DMS153 treated with DMSO at 0.1 percent for 48 hours (cell line): ENCODE measurements around the gene TNS4.

Experiments used
- DNase-seq: peaks from one replicate; lab custom pipeline; 2025; ENCODE audit not compliant: unreplicated experiment; lab: John Stamatoyannopoulos, UW

Gene TNS4

DNA sequence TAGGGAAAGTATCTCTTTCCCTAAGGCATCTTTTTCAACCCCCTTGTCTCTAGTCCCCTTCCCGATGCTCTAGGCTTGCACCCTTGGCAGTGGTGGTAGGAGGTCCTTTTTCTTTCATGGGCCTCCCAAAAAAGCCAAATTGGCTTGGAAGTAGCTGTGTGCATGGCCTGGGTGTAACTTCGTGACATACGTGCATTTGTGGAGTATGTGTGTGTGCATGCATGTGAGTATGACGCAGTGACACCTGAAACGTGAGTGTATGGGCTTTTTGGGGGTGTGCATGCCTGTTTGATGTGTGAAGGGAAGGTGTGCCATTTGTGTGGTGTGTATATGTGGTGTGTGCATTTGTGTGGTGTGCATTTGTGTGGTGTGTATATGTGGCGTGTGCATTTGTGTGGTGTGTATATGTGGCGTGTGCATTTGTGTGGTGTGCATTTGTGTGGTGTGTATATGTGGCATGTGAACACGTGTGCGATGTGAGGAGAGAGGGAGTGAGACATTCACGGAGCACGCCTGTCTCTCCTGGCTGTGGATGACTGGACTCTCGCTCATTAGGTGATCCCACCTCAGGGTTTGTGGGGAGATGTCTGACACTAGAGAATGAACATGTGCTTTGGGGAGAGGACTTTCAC, 42.5 kb downstream of the TNS4 start:
- no peak for DNase-seq

DNA sequence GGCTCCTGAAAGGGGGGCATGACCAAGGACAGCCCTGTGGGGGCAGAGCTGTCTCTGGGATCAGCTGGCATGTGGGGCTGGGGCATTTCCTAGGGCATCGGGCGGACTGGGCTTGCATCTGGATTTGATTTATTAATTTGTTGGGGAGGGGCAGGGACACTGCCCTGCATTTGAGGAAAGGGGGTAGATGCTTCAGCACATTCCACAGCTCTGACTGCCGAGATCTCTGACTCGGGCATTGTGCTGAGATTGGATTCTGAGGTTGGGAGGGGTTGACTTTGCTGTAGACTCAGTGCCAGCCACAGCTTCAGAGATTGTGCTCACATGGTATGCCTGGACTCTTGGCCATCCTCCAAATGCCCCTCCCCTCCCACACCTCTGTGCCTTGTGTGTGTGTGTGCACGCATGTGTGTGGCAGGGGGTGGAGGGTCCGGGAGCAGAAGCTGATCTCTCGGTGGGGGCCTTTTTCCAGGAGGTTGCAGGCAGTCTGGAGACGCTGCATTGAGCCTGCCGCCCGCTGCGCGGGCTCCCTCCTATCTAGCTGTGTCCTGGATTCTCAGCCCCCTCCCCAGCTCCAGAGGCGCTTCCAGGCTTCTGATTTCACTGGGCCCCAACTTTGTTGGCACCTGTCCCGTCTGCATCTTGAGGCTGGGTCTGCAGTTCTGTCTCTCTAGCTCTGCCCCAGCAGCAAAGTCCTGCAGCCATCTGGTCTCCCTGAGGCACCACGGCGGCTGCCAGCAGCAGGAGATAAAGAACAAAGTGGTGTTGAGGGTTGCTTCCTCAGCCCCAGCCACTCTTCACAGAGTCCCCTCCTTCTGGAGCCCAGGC, 43.2 kb downstream of the TNS4 start:
- no peak for DNase-seq

DNA sequence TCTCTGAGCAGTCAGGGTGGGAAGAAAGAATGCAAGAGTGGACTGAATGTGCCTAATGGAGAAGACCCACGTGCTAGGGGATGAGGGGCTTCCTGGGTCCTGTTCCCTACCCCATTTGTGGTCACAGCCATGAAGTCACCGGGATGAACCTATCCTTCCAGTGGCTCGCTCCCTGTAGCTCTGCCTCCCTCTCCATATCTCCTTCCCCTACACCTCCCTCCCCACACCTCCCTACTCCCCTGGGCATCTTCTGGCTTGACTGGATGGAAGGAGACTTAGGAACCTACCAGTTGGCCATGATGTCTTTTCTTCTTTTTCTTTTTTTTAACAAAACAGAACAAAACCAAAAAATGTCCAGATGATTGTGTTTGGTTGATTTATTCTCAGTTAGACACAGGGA, 44.1 kb downstream of the TNS4 start:
- DNase-seq, result no peak

DNA sequence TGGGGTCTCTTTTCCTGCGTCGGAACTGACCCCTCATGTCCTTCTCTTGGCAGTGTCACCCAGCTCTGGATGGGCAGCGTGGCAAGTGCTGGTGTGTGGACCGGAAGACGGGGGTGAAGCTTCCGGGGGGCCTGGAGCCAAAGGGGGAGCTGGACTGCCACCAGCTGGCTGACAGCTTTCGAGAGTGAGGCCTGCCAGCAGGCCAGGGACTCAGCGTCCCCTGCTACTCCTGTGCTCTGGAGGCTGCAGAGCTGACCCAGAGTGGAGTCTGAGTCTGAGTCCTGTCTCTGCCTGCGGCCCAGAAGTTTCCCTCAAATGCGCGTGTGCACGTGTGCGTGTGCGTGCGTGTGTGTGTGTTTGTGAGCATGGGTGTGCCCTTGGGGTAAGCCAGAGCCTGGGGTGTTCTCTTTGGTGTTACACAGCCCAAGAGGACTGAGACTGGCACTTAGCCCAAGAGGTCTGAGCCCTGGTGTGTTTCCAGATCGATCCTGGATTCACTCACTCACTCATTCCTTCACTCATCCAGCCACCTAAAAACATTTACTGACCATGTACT, 44.9 kb downstream of the TNS4 start:
- no peak for DNase-seq

DNA sequence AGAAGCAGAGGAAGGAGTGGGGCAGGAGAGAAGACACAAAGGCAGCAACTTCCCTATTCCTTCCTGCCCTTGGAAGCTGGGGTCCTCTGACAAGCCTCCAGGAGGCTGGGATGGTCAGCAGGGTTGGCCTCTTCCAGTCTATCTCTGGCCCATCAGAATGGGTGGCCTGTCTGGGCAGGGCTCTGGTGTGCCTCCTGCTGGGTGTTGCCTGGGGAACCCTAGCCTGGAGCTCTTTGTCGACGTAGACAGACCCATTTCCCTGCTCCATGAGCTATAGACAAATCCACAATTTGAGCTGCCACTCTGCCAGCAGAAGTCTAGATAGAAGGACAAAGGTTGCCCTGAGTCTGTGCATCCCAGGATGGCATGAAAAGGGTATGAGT, 46.8 kb downstream of the TNS4 start:
- no peak for DNase-seq

DNA sequence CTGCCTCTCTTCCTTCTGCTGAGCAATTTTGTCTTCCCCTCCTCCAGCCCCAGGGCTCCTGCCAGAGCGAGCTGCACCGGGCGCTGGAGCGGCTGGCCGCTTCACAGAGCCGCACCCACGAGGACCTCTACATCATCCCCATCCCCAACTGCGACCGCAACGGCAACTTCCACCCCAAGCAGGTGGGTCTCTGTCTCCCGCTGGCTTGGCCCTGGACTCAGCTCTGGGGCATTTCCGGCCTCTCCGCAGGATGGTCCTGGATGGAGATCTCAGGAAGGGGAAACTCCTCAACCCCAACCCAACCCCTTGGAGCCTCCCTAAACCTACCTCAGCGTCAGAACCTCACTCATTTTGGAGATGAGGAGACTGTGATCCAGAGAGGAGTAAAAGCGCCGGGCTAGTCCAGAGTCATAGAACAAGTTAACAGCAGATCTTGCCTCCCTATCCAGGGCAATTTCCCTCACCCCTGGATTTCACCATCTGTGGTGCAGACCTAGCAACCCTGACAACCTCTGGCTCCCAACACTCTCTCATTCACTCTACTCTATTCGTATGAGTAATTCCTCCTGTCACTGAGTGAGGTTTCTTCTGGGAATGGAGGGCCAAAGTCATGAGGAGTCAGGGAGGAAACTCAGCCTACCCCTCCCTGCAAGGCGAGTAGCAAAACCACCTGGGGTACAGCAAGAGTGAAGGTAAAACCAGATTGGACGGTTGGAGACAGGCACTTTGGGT, 47.4 kb downstream of the TNS4 start:
- DNase-seq, result no peak

DNA sequence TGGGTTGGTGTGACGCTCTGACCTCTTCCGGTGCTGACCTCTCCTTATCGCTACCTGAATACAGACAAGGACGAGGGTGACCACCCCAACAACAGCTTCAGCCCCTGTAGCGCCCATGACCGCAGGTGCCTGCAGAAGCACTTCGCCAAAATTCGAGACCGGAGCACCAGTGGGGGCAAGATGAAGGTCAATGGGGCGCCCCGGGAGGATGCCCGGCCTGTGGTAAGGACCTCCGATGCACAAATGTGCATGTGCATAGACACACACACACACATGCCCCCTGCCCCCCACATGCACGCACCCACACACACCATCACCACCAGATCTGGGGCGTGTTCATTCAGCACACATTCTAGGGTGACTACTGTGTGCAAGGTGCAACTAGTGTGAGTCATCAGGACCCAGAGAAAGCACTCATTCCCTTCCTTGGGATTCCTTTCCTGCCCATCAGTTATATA, 48.5 kb downstream of the TNS4 start:
- no peak for DNase-seq

DNA sequence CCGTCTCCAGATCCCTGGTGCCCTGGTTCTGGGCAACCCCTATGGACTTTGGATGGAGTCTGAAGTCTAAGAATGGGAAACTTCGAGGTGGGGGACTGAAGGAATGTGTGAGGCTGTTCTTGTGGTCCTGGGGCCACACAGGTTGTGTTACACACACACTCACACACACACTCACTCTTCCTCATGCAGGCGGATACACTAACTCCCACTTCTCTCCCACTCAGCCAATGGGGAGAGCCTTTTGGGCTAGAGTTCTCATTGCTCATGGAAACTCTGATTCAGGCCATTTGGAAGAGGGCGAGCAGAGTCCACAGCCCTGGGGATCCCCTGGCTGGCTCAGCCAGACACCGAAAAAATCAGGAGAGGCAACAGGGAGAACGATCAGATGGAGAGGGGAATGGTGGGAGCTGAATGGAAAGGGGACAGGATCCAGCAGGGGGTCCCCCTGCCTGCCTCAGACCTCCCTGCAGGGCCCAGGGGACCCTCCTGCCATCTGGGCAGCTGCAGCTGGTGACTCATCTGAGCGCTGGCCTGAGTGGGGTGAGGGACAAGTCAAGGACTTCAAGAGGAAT, 49.1 kb downstream of the TNS4 start:
- no peak for DNase-seq

DNA sequence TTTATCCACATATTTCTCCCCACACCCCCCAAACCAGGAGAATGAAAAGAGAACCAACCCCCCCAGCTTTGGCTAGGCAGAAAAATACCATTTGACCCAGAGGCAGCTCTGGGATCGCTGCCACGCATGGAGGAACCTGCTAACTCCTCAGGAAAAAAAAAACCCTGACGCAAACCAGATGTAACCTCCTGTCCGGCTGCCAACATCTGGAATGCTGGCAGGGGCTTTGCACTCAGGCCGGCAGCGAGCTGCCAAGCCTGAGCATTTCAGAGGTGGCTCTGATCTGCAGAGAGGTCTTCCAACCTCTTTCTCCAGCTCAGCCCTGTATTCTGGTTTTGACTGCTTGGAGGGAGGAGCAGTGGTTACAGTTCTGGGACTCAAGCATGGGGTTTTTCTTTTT, 50.0 kb downstream of the TNS4 start:
- DNase-seq, result no peak

DNA sequence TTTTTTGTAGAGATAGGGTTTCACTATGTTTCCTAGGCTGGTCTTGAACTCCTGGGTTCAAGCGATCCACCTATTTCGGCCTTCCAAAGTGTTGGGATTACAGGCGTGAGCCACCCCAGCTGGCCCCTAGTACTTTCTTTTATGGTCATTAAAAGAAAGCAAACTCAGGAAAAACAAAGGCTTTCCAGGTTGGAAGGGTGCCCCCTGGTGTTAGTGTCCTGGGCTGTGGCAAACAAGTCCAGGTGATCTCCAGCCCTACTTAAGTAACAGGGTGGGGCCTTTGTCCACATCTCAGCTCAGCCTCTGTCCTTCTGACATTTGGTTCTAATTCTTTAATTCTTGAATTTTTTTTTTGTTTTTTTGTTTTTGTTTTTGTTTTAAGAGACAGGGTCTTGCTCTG, 51.2 kb downstream of the TNS4 start:
- no peak for DNase-seq

DNA sequence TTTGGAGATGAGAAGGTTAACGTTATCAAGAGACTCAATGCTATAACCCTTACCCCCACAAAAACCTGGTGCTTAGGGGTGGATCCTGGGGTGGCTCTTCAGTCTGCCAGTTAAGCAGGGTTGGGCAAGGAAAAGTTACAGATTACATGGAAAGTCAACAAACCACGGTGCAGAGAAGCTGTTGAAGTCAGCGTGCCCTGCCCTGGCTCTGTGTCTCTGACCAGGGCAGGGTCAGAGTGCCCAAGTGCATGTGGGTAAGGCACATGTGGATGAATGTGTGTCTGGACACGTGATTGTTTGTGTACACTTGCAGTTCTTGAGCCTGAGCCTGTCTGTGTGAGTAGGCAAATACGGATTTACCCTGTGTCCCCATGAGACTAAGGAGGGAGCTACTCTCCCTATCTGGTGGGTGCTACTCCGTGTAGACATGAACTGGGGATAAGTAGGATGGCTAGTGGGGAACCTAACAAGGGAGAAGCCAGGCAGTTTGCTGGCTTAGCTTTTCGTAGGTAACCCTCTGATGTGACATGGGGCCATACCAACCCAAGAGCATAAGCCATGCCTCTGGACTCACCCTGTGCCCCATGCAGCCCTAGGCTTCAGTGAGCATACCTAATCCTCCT, 52.7 kb downstream of the TNS4 start:
- peak; percentile 13 for DNase-seq

DNA sequence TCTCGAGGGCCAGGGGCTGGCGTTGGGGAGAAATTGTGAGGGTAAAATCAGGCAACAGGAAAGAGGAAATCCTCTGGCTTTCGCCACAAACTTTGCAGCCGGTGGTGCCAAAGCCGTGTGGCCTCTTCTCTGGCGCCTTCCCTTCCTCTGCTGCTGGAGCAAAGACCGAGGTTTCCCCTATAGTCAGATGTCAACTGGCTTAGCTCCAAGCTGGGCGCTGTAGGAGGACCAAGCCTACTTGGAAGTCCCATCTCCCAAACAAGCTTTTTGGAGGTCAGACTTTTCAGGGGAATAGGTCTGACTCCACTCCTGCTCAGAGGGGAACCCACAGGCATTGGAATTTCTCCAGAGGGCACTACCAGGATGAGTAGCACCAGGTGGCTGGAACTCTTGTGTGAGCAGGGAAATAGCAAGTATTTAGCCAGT, 53.2 kb downstream of the TNS4 start:
- DNase-seq, result no peak

DNA sequence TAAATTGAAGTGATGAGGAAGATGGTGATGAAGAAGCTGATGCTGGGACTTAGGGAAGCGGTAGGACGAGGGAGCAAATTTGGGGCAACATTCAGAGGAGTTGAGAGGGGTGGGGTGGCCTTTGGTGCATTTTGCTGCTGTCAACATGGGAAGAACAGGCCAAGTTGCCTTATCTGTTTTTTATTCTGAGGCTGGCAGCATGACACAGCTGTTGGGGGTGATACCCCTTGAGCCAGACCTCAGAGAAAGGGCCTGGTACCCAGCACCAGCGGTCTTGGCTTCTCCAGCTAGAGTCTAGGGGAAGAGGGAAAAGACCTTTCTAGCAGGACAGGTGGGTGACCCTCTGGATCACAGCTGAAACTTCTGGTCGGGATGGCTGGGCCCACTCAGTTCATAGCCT, 53.6 kb downstream of the TNS4 start:
- DNase-seq, result no peak

DNA sequence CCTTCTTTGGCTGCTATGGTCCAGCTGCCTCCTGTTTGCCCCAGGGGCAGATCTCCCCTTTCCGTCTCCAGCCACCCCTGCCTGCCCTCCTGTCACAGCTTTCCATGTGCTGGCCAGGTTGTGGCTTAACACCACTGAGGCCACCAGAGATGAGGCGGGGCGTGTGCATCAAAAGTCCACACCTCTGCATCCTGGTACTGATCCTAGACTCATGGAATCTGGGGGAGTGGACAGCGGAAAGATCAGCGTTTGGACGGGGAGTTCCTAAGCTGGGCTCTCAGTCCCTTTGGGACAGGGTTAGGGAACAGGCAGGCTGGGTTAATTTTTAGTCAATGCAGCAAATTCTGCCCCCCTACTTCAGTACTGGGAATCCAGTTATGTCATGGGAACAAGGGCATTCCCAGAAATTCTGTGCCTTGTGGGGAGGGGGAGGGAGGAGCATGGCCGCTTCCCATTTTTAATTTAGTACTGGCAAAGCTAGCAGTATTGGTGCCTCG, 54.2 kb downstream of the TNS4 start:
- no peak for DNase-seq

DNA sequence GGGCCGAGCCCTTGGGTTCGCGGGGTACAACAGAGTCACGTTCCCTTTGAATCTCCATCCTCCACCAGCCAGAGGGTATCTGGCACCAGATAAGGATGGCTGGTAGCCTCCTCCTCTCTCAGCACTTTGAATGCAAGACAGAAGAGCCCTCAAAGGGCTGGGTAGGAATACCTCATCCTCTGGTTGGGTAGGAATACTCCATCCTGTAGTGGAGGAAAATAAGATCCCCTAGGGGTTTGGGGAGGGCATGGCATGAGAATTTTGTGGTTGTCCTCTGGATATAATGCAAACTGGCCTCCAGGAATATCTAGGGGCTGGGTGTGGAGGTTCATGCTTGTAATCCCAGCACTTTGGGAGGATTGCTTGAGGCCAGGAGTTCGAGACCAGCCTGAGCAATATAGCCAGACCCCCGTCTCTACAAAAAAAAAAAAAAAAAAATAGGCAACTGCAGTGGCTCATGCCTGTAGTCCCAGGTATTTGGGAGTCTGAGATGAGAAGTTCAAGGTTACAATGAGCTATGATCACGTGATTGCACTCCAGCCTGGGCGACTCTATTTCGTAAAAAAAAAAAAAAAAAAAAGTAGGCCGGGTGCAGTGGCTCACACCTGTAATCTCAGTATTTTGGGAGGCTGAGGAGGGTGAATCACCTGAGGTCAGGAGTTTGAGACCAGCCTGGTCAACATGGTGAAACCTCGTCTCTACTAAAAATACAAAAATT, 55.5 kb downstream of the TNS4 start:
- no peak for DNase-seq

DNA sequence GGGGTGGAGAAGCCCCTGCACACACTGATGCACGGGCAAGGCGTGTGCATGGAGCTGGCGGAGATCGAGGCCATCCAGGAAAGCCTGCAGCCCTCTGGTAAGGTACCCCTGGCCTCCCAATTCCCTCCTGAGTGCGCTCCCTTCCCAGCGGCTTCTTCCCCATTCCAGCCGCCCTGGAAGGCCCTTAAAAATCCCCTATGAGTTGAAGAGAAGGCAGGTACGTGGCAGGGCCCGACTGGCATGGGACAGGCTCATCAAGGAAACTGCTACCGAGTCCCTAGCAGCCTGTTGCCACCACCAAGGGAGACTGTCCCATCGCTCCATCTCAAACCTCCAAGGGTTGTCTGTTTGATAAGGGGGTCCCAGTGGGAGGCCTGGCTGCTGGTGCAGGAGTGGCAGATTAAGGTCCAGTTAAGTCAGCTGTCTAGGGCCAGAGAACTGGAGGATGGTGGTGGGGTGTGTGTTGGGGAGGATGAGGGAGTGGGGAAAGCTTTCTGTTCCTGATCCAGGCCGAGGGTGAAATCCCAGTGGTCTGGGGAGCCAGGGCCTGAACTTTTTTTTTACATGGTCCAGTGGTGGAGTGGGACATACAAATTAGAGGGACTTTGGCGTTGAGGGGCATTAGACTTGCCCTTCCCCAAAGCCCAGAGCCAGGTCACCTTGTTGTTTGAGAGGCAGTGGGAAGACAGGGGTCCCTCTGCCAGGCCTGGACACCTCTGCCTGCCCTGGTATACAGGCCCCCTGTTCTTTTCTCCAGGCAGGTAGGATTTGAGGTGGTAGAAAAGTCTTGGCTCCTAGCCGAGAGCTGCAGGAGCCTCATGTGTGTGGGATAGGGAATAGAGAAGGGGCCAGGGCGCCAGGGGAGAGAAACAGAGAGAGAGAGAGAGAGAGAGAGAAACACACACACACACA, 57.2 kb downstream of the TNS4 start:
- DNase-seq, result no peak

DNA sequence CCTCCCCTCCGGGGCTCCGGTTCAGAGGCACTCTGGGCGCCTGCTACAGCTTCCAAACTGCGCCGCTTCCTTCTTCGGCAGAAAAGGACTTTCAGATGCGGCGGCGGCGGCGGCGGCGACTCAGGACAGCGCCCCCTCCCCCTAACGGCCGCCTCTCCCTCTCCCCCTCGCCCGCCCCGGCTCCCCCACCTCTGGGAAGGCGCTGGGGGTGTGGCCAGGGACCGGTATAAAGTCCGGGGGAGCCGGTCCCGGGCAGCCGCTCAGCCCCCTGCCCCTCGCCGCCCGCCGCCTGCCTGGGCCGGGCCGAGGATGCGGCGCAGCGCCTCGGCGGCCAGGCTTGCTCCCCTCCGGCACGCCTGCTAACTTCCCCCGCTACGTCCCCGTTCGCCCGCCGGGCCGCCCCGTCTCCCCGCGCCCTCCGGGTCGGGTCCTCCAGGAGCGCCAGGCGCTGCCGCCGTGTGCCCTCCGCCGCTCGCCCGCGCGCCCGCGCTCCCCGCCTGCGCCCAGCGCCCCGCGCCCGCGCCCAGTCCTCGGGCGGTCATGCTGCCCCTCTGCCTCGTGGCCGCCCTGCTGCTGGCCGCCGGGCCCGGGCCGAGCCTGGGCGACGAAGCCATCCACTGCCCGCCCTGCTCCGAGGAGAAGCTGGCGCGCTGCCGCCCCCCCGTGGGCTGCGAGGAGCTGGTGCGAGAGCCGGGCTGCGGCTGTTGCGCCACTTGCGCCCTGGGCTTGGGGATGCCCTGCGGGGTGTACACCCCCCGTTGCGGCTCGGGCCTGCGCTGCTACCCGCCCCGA, 58.0 kb downstream of the TNS4 start, which contains the start of gene IGFBP4:
Gene IGFBP4, plus strand, starts transcription at position 255 of the 792 bp plus-strand sequence. Its CDS starts 286 bp downstream, at position 541.
- DNase-seq, result peak; percentile 20
